Measurements from ENCODE around the gene DNMT3A. TPM values are rescaled to one million over a fixed set of nuclear protein-coding genes. Genes with fewer than 3 reads are reported as not detected.

Gene DNMT3A
- total and polyA plus RNA-seq, 2 experiments from 2014 or later: 47.2 to 80.4 TPM

GRCh38 chr2:25187729-25188350, 153.9 kb downstream of the DNMT3A start (continued):
- no peak for TF ChIP-seq JUNB (IDR thresholded peaks at IDR 0.05; ENCODE audit: unreplicated experiment)

- H3K9me3 Mint-ChIP-seq: no peaks in the 10 kb centered on the region; the same call in 2 of the 3 replicates
- Histone ChIP-seq H3K27ac (ENCODE audit: low read depth) (no peak overlapping the region), H3F3A (replicated peaks; ENCODE audit: low read depth) (no peaks in the 10 kb centered on the region), H2AFZ (peak overlapping the region; percentile 39; the same call in 1 of the 2 replicates), H3K4me2 (no peak overlapping the region), H3K4me3 (no peak overlapping the region), H3K36me3 (ENCODE audit: insufficient read depth) (no peaks in the 10 kb centered on the region), H4K20me1 (replicated peaks; ENCODE audit: insufficient read depth) (no peaks in the 10 kb centered on the region), H3K9me2 (ENCODE audit: insufficient read depth) (no peaks in the 10 kb centered on the region), H3K79me2 (replicated peaks; ENCODE audit: insufficient read depth) (no peaks in the 10 kb centered on the region), H3K27me3 (ENCODE audit: insufficient read depth) (no peaks in the 10 kb centered on the region), H3K4me1 (ENCODE audit: insufficient read depth) (no peaks in the 10 kb centered on the region)
- H3K4me1 Mint-ChIP-seq: no peaks in the 10 kb centered on the region; the same call in 2 of the 3 replicates
- TF ChIP-seq CTCF (conservative IDR thresholded peaks at IDR 0.05; ENCODE audit: low read depth in 2 of 2): no peak
- TF ChIP-seq JUNB (IDR thresholded peaks at IDR 0.05; ENCODE audit: unreplicated experiment): no peak
- no peak for TF ChIP-seq REST (IDR thresholded peaks at IDR 0.05; ENCODE audit: unreplicated experiment)
- TF ChIP-seq ZNF462 (CRISPR knock-in tag; IDR thresholded peaks at IDR 0.05): no peak
- TF ChIP-seq EZH2 (IDR thresholded peaks at IDR 0.05; ENCODE audit: low read depth, unreplicated experiment): no peak
- TF ChIP-seq POLR2AphosphoS5 (IDR thresholded peaks at IDR 0.05; ENCODE audit: low read depth): no peak
- no peak for TF ChIP-seq ETS1 (IDR thresholded peaks at IDR 0.05)
- TF ChIP-seq CREB1 (CRISPR knock-in tag; IDR thresholded peaks at IDR 0.05; ENCODE audit: low read depth): no peak
- TF ChIP-seq NANOG (IDR thresholded peaks at IDR 0.05; ENCODE audit: borderline replicate concordance): no peak
- TF ChIP-seq STAT1 (IDR thresholded peaks at IDR 0.05; ENCODE audit: unreplicated experiment): no peak
- no peak for TF ChIP-seq ZNF114 (CRISPR knock-in tag; IDR thresholded peaks at IDR 0.05)
- TF ChIP-seq ZNF331 (CRISPR knock-in tag; IDR thresholded peaks at IDR 0.05; ENCODE audit: low read depth): no peak
- no peak for TF ChIP-seq EZH2phosphoT487 (IDR thresholded peaks at IDR 0.05; ENCODE audit: unreplicated experiment)
- no peaks in the 10 kb centered on the region for H3K36me3 Mint-ChIP-seq (ENCODE audit: low read depth)
- peaks cover 5% of the 10 kb centered on the region for H3K27me3 Mint-ChIP-seq (ENCODE audit: insufficient read depth, low read depth, poor library complexity)
- H3K4me3 Mint-ChIP-seq: no peak overlapping the region
- DNase-seq (ENCODE audit: low spot score): no peak
- no peak overlapping the region for H3K27ac Mint-ChIP-seq
- no peak for ATAC-seq
Observed at GRCh38 chr2:25184254-25184653, 157.5 kb downstream of the DNMT3A start.

All from GM23338 (cell line).